Measurements from ENCODE around the gene UHMK1.
"Not testable (repeated sequence)": the region's sequence is repeated elsewhere in the genome, so short reads cannot be mapped to it uniquely, and the experiment has no call there.

Gene UHMK1

GRCh38 chr1:162564762-162565218, 67.2 kb downstream of the UHMK1 start:
- no peak for DNase-seq (ENCODE audit: low read depth in 4 of 4, low spot score in 1 of 4)

GRCh38 chr1:162565460-162565859, 67.8 kb downstream of the UHMK1 start:
- DNase-seq (ENCODE audit: low read depth in 4 of 4, low spot score in 1 of 4), result no peak

- no peak for DNase-seq (ENCODE audit: low read depth in 4 of 4, low spot score in 1 of 4)
These were observed 69.3 kb downstream of the UHMK1 start for GRCh38 chr1:162566870-162567269.

GRCh38 chr1:162568802-162569201, 71.2 kb downstream of the UHMK1 start:
- no peak for DNase-seq (ENCODE audit: low read depth in 4 of 4, low spot score in 1 of 4)

GRCh38 chr1:162570718-162571117, 73.1 kb downstream of the UHMK1 start:
- DNase-seq (ENCODE audit: low read depth in 4 of 4, low spot score in 1 of 4), result no peak

- DNase-seq (ENCODE audit: low read depth in 4 of 4, low spot score in 1 of 4), result not testable (repeated sequence)
These were observed 73.5 kb downstream of the UHMK1 start for GRCh38 chr1:162571121-162571520.

GRCh38 chr1:162571696-162572095, 74.1 kb downstream of the UHMK1 start:
- no peak for DNase-seq (ENCODE audit: low read depth in 4 of 4, low spot score in 1 of 4)

- no peak for DNase-seq (ENCODE audit: low read depth in 4 of 4, low spot score in 1 of 4)
These were observed 75.5 kb downstream of the UHMK1 start for GRCh38 chr1:162573136-162573535.

- no peak for DNase-seq (ENCODE audit: low read depth in 4 of 4, low spot score in 1 of 4)
These were observed 80.6 kb downstream of the UHMK1 start for GRCh38 chr1:162578071-162578700.

- no peak for DNase-seq (ENCODE audit: low read depth in 4 of 4, low spot score in 1 of 4)
These were observed 81.3 kb downstream of the UHMK1 start for GRCh38 chr1:162578936-162579335.

Data from stimulated activated CD4-positive, alpha-beta T cell treated with anti-CD3 and anti-CD28 coated beads, Interleukin-1b, Interleukin-23, amount 100 ng/mL, for 24 hours (primary cell).